HG03565 (cell line): ENCODE results near the gene RTN1.

Experiments
- ATAC-seq: cut with Tn5 transposase; IDR thresholded peaks from one replicate; pipeline ENCODE4 v1.9.1; 2021; ENCODE audit warnings: mild to moderate bottlenecking, moderate library complexity; ENCODE audit not compliant: unreplicated experiment

RTN1 gene

GRCh38 chr14:59870277-59871165, at the start of gene RTN1:
RTN1 (minus strand) TSS chr14:59870776; CDS start chr14:59870630, 146 bp downstream.
- no peak for ATAC-seq

- ATAC-seq = no peak
These were observed 49.8 kb upstream of the RTN1 start for GRCh38 chr14:59920378-59920683.

- peak; percentile 18 for ATAC-seq
These were observed 49.2 kb upstream of the RTN1 start, which contains the start of gene LRRC9 for GRCh38 chr14:59919570-59920377. LRRC9 (plus strand) TSS chr14:59920144.

- ATAC-seq = peak; percentile 53
These were observed 48.4 kb upstream of the RTN1 start for GRCh38 chr14:59918824-59919569.

GRCh38 chr14:59913187-59913586, 42.6 kb upstream of the RTN1 start:
- no peak for ATAC-seq

GRCh38 chr14:59912443-59912842, 41.9 kb upstream of the RTN1 start:
- no peak for ATAC-seq

GRCh38 chr14:59905188-59905587, 34.6 kb upstream of the RTN1 start:
- no peak for ATAC-seq

GRCh38 chr14:59904184-59904583, 33.6 kb upstream of the RTN1 start:
- ATAC-seq = no peak

GRCh38 chr14:59900556-59900955, 30.0 kb upstream of the RTN1 start:
- no peak for ATAC-seq

- no peak for ATAC-seq
These were observed 27.3 kb upstream of the RTN1 start for GRCh38 chr14:59897757-59898383.

GRCh38 chr14:59895721-59896120, 25.1 kb upstream of the RTN1 start:
- no peak for ATAC-seq

GRCh38 chr14:59890676-59891075, 20.1 kb upstream of the RTN1 start:
- no peak for ATAC-seq

GRCh38 chr14:59882957-59883356, 12.4 kb upstream of the RTN1 start:
- ATAC-seq = no peak

- ATAC-seq = no peak
These were observed 555 bp upstream of the RTN1 start for GRCh38 chr14:59871166-59871495.

GRCh38 chr14:59869381-59870255, 958 bp downstream of the RTN1 start:
- ATAC-seq = no peak

GRCh38 chr14:59868021-59868420, 2.6 kb downstream of the RTN1 start:
- ATAC-seq = no peak

GRCh38 chr14:59863806-59864525, 6.6 kb downstream of the RTN1 start:
- no peak for ATAC-seq

- ATAC-seq = no peak
These were observed 13.2 kb downstream of the RTN1 start for GRCh38 chr14:59857328-59857727.

GRCh38 chr14:59852350-59852749, 18.2 kb downstream of the RTN1 start:
- no peak for ATAC-seq
